ENCODE results near the gene DHRSX. TPM values are rescaled to one million over a fixed set of nuclear protein-coding genes. Genes with fewer than 3 reads are reported as not detected.

The DHRSX gene
- total and polyA plus RNA-seq, 2 of the 8 experiments (the other 6 are each of a cell fraction or from before 2014, with no cell fraction given), result 35.1 to 43.4 TPM

- Histone ChIP-seq H3K79me1 (ENCODE audit: low read depth, low read length) (no peaks in the 10 kb centered on the region), H2BK15ac (ENCODE audit: low read length) (no peak overlapping the region; the same call in 1 of the 2 replicates), H3K4me1 (replicated peaks in 1 of 4; ENCODE audit: control insufficient read depth in 3 of 4, insufficient read depth in 4 of 4, low read length in 3 of 4) (no peaks in the 10 kb centered on the region; a peak in 1 of 7 replicates), H2BK120ac (replicated peaks; ENCODE audit: low read depth, low read length) (no peak overlapping the region), H2BK20ac (ENCODE audit: low read length) (no peak overlapping the region), H3K79me2 (ENCODE audit: control insufficient read depth in 1 of 2, insufficient read depth in 2 of 2, low read length in 2 of 2) (no peaks in the 10 kb centered on the region), H3K14ac (ENCODE audit: insufficient read length) (no peak overlapping the region), H4K8ac (ENCODE audit: extremely low read depth, insufficient read depth, low read length) (no peak overlapping the region), H4K5ac (ENCODE audit: insufficient read length, low read depth, low read length) (no peak overlapping the region), H3K36me3 (ENCODE audit: control insufficient read depth in 2 of 4, insufficient read depth in 4 of 4, low read length in 3 of 4) (peaks cover 0 to 20% (median 1%) of the 10 kb centered on the region in 4 experiments; a peak in 3 of 8 replicates), H3K18ac (ENCODE audit: extremely low read depth, low read length) (no peak overlapping the region), H4K20me1 (replicated peaks in 1 of 2; ENCODE audit: control insufficient read depth in 1 of 2, insufficient read depth in 2 of 2, low read length in 2 of 2) (no peaks in the 10 kb centered on the region), H3K23me2 (ENCODE audit: low read depth, low read length) (no peaks in the 10 kb centered on the region; the same call in 1 of the 2 replicates), H3K4me3 (ENCODE audit: extremely low read depth in 1 of 4, insufficient read depth in 2 of 4, low read depth in 3 of 4, low read length in 4 of 4) (no peak overlapping the region), H3K23ac (ENCODE audit: insufficient read length) (no peak overlapping the region), H3K27ac (ENCODE audit: low read depth, low read length) (peak overlapping the region; percentile 40; the same call in 1 of the 2 replicates), H4K91ac (replicated peaks; ENCODE audit: insufficient read length, low read length) (no peak overlapping the region), H3K56ac (replicated peaks; ENCODE audit: insufficient read length, low read depth, low read length) (no peak overlapping the region), H2AK5ac (ENCODE audit: low read depth, low read length) (no peak overlapping the region), H3K4me2 (ENCODE audit: insufficient read depth in 1 of 2, low read depth in 2 of 2, low read length in 2 of 2) (no peak overlapping the region), H2AFZ (ENCODE audit: low read length) (no peak overlapping the region), H3K27me3 (replicated peaks in 1 of 4; ENCODE audit: control insufficient read depth in 3 of 4, extremely low read depth in 1 of 4, insufficient read depth in 3 of 4, low read length in 3 of 4) (no peaks in the 10 kb centered on the region), H2BK12ac (ENCODE audit: low read depth, low read length) (no peak overlapping the region), H2BK5ac (ENCODE audit: low read depth, low read length) (no peak overlapping the region), H3K4ac (replicated peaks; ENCODE audit: insufficient read length, low read depth, low read length) (no peak overlapping the region), H3K9me3 (ENCODE audit: insufficient read depth in 2 of 2, low read depth in 1 of 2, low read length in 1 of 2) (peaks cover 13 to 16% of the 10 kb centered on the region in 2 experiments), H3K9ac (replicated peaks in 1 of 4; ENCODE audit: extremely low read depth in 1 of 4, low read depth in 3 of 4, low read length in 3 of 4) (no peak overlapping the region)
- ChIA-PET POLR2A (ENCODE audit: partially characterized antibody) (no interaction called here), CTCF (ENCODE audit: partially characterized antibody) (no interaction called here)
- DNase-seq (ENCODE audit: low read depth in 1 of 2, low spot score in 2 of 2) (no peak), FAIRE-seq (no peak)
- WGBS, 2 experiments (ENCODE audit: extremely low coverage in 1 of 2, insufficient coverage in 1 of 2, insufficient read length in 1 of 2, insufficient replicate concordance in 2 of 2, low coverage in 1 of 2, low lambda C conversion rate in 2 of 2, missing lambda C conversion rate in 1 of 2), result 88% methylated on average over 21 of the region's 21 CpGs; no CpG with 5 or more reads in 1 of the 2 experiments
- TF ChIP-seq CEBPB (IDR thresholded peaks at IDR 0.05; ENCODE audit: low read depth, low read length) (no peak), POLR2AphosphoS5 (IDR thresholded peaks at IDR 0.05; ENCODE audit: low read depth, low read length) (no peak), POLR2A (IDR thresholded peaks at IDR 0.05; ENCODE audit: control extremely low read depth in 1 of 2, low read depth in 2 of 2, low read length in 2 of 2) (no peak), RNF2 (IDR thresholded peaks at IDR 0.05; ENCODE audit: borderline replicate concordance, low read depth, low read length, missing control alignments, poor library complexity, severe bottlenecking) (no peak), HDAC2 (IDR thresholded peaks at IDR 0.05; ENCODE audit: borderline replicate concordance in 1 of 2, low read depth in 2 of 2, low read length in 2 of 2) (no peak), KDM1A (IDR thresholded peaks at IDR 0.05; ENCODE audit: borderline replicate concordance, low read length) (no peak), CHD2 (IDR thresholded peaks at IDR 0.05; ENCODE audit: low read length) (no peak), SIRT6 (IDR thresholded peaks at IDR 0.05; ENCODE audit: low read length) (no peak), KDM5A (IDR thresholded peaks at IDR 0.05; ENCODE audit: low read length) (no peak), GABPA (IDR thresholded peaks at IDR 0.05; ENCODE audit: borderline replicate concordance, insufficient read depth, low read length) (no peak), SIX5 (IDR thresholded peaks at IDR 0.05; ENCODE audit: low read depth, low read length) (no peak), SRF (IDR thresholded peaks at IDR 0.05; ENCODE audit: low read depth, low read length) (no peak), E2F6 (IDR thresholded peaks at IDR 0.05) (no peak)
These were observed 217.5 kb downstream of the DHRSX start for GRCh38 chrX:2283111-2283859.
